Measurements from ENCODE around the gene PPT1.

DNA sequence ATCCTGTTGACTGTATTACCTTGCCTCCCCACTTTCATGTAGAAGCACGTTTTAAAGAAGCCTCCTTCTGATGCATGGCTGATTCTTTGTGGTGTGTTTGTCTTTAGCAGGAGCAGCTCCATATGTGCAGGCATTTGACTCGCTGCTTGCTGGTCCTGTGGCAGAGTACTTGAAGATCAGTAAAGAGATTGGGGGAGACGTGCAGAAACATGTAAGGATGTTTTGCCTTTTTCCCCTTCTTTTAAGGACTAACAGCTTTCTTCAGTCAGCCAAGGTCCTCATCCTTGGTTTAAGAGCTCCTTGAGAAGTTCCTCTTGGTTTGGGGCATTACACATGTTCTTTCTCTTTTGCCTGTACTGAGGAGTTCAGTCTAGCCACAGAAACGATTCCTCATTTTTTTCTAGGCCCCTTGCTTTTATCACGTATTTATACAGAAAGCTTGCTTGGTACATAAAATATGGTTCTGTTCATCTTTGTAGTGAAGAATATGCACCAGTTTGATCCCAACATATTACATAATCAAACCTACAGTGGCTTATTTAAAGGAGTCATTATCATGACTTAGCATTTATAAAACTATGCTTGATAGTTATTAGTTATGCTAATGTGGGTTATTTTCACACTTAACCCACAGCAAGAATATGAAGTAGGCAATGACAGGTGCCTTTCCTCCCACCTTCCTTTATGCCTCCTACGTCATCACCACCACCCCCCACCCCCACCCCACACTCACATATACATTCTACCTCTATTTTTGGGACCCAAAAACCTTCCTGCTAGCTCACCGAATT, 36.9 kb downstream of the PPT1 start:
- TF ChIP-seq, protein P1, sequence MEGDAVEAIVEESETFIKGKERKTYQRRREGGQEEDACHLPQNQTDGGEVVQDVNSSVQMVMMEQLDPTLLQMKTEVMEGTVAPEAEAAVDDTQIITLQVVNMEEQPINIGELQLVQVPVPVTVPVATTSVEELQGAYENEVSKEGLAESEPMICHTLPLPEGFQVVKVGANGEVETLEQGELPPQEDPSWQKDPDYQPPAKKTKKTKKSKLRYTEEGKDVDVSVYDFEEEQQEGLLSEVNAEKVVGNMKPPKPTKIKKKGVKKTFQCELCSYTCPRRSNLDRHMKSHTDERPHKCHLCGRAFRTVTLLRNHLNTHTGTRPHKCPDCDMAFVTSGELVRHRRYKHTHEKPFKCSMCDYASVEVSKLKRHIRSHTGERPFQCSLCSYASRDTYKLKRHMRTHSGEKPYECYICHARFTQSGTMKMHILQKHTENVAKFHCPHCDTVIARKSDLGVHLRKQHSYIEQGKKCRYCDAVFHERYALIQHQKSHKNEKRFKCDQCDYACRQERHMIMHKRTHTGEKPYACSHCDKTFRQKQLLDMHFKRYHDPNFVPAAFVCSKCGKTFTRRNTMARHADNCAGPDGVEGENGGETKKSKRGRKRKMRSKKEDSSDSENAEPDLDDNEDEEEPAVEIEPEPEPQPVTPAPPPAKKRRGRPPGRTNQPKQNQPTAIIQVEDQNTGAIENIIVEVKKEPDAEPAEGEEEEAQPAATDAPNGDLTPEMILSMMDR (IDR thresholded peaks at IDR 0.05 in 2 of 3, conservative IDR thresholded peaks at IDR 0.05 in 1 of 3; ENCODE audit: borderline replicate concordance in 1 of 3, insufficient read depth in 1 of 3, low read depth in 2 of 3, low read length in 2 of 3): no peak
- no peak for TF ChIP-seq RAD21 (IDR thresholded peaks at IDR 0.05; ENCODE audit: low read depth)

Data from HCT116 (cell line).